Measurements from ENCODE around the gene CDKN2A. TPM values are rescaled to one million over a fixed set of nuclear protein-coding genes. Genes with fewer than 3 reads are reported as not detected.

The CDKN2A gene
- total and polyA plus RNA-seq, 5 donors from 2014 or later, result 9.6 to 22.5 (median 16.5) TPM

DNA sequence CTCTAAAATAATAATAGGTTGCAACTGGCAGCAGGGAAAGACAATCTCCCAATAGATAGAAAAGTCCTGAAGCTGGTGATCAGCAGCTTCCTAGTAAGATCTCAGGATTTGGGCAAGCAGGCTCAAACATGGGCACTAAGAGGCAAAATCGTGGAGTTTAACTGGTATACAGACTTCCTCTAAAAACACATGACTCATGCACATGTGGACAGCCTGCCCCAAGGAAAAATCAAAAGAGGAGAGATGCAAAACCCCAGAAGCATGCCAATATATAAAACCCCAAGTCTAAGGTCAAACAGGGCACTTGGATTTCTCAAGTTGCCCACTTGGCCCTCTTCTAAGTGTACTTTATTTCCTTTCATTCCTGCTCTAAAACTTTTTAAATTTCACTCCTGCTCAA, 62.8 kb downstream of the CDKN2A start:
- no peak for ATAC-seq (ENCODE audit: low read depth in 2 of 2)
- H3K27me3 ChIP-seq (ENCODE audit: control insufficient read depth, insufficient read depth, low read length), result no peaks in the 10 kb centered on the region
- Mint-ChIP-seq H3K27ac (peak overlapping the region in 1 of 3 donors; percentile 13), H3K27me3 (no peaks in the 10 kb centered on the region), H3K36me3 (peaks cover 17% of the 10 kb centered on the region), H3K9me3 (no peaks in the 10 kb centered on the region), H3K4me1 (peaks cover 0 to 5% (median 0%) of the 10 kb centered on the region in 4 donors), H3K4me3 (no peak overlapping the region)
- H3K36me3 ChIP-seq (ENCODE audit: control insufficient read depth, insufficient read depth, low read length), result no peaks in the 10 kb centered on the region
- H3K27ac ChIP-seq (ENCODE audit: insufficient read depth, low read length, poor library complexity, severe bottlenecking), result no peak overlapping the region
- DNase-seq, result no peak
- no peaks in the 10 kb centered on the region for H3K4me1 ChIP-seq (ENCODE audit: control insufficient read depth, insufficient read depth, low read length, poor library complexity, severe bottlenecking)
- no peak overlapping the region for H3K4me3 ChIP-seq (ENCODE audit: low read depth, low read length)
- H3K9me3 ChIP-seq (ENCODE audit: control insufficient read depth in 2 of 2, low read length in 2 of 2), result no peaks in the 10 kb centered on the region

DNA sequence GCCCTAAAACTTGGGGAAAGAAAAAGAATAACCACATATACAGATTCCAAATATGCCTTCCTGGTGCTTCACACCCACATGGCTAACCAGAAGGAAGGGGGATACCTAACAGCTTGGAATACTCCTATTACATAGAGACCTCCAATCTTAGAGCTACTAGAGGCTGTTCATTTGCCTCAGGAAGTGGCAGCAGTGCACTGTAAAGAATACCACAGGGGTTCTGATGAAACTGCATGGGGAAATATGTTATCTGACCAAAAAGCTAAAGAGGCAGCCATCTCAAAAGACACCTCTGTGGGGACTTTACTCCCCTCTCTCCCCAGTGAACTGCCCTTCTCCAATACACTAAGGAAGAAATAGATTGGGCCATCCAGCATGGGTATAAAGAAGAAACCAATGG, 66.4 kb downstream of the CDKN2A start:
- Mint-ChIP-seq H3K36me3 (peaks cover 17% of the 10 kb centered on the region), H3K27ac (no peak overlapping the region), H3K4me3 (no peak overlapping the region), H3K27me3 (no peaks in the 10 kb centered on the region), H3K9me3 (peaks cover 0 to 3% (median 0%) of the 10 kb centered on the region in 7 donors), H3K4me1 (peaks cover 0 to 8% (median 2%) of the 10 kb centered on the region in 4 donors)
- Histone ChIP-seq H3K4me1 (ENCODE audit: control insufficient read depth, insufficient read depth, low read length, poor library complexity, severe bottlenecking) (no peaks in the 10 kb centered on the region), H3K27ac (ENCODE audit: insufficient read depth, low read length, poor library complexity, severe bottlenecking) (no peak overlapping the region), H3K27me3 (ENCODE audit: control insufficient read depth, insufficient read depth, low read length) (no peaks in the 10 kb centered on the region), H3K4me3 (ENCODE audit: low read depth, low read length) (no peak overlapping the region), H3K9me3 (ENCODE audit: control insufficient read depth in 2 of 2, low read length in 2 of 2) (no peaks in the 10 kb centered on the region), H3K36me3 (ENCODE audit: control insufficient read depth, insufficient read depth, low read length) (no peaks in the 10 kb centered on the region)
- ATAC-seq (ENCODE audit: low read depth in 2 of 2) (no peak), DNase-seq (no peak)

DNA sequence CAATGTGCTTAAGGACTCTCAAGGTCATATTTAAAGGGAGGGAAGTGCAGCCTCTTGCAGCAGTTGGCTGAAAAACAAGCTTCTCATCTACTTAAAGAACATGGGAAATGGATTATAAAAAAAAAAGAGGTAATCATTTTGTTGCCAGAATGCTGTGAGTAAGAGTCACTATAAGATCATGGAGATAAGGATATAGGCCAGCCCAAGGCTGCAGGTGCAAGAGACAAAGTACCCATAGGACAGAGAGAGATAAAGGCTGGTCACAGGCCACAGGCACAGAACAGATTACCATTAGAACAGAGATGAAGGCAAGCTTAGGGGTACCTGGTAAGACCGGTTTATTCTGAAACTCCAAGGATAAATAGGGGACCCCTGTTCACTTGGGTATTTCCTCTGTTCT, 70.5 kb downstream of the CDKN2A start:
- Mint-ChIP-seq H3K27ac (no peak overlapping the region), H3K4me1 (peaks cover 19 to 33% (median 22%) of the 10 kb centered on the region in 4 donors), H3K27me3 (no peaks in the 10 kb centered on the region), H3K9me3 (peaks cover 0 to 9% (median 4%) of the 10 kb centered on the region in 7 donors), H3K36me3 (no peaks in the 10 kb centered on the region), H3K4me3 (no peak overlapping the region)
- no peak overlapping the region for H3K4me3 ChIP-seq (ENCODE audit: low read depth, low read length)
- H3K9me3 ChIP-seq (ENCODE audit: control insufficient read depth in 2 of 2, low read length in 2 of 2), result peaks cover 0 to 2% of the 10 kb centered on the region in 2 experiments
- H3K27ac ChIP-seq (ENCODE audit: insufficient read depth, low read length, poor library complexity, severe bottlenecking), result no peak overlapping the region
- no peaks in the 10 kb centered on the region for H3K36me3 ChIP-seq (ENCODE audit: control insufficient read depth, insufficient read depth, low read length)
- peaks cover 22% of the 10 kb centered on the region for H3K4me1 ChIP-seq (ENCODE audit: control insufficient read depth, insufficient read depth, low read length, poor library complexity, severe bottlenecking)
- no peaks in the 10 kb centered on the region for H3K27me3 ChIP-seq (ENCODE audit: control insufficient read depth, insufficient read depth, low read length)
- DNase-seq, result no peak
- no peak for ATAC-seq (ENCODE audit: low read depth in 2 of 2)

DNA sequence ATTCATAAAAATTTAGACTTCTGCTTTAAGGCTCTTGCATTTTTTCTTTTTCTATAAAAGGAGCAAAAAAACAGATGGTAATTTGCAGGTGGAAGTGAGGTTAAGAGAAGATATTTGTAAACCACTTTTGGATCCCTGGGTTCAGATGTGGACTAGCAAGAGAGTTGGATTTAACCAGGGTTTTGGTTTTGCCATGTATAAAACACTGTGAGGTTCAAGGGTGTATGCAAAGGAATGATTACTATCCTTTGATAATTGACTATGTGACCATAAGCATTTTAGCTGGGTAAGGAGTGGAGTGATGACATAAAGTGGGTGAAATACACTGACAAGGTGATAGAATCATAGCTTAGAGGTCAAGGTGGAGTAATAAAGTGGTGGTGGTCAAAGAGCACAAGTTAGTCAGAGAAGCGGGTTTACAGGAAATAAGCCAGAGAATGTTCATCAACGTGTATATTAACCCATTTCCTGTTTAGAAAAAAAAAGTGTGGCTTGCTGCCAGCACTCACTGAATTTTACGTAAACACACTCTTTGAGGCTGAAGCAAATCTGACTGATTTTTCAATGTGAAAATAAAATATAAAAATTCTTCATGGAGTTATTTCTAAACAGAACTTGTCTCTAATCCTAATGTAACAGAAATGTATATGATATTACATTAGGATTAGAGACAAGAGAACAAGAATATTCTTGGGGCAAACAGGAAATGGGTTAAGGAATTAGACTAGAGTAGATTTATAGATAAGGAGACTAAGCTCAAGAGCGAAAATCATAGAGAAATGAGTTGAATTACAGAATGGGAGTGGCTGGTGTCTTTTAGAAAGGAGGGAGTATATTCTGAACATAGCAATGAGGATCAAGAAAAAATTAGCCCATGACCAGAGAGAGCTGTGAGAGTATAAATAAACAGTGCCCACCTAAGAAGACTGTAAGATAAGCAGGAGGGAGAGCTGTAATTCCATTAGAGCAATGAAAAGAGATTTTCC, 74.5 kb downstream of the CDKN2A start:
- H3K4me1 Mint-ChIP-seq, result peaks cover 20 to 39% (median 28%) of the 10 kb centered on the region in 4 donors
- H3K36me3 ChIP-seq (ENCODE audit: control insufficient read depth, insufficient read depth, low read length), result no peaks in the 10 kb centered on the region
- peaks cover 5% of the 10 kb centered on the region for H3K36me3 Mint-ChIP-seq
- peak overlapping the region; percentile 63 to 93 (median 77) for H3K27ac Mint-ChIP-seq
- H3K27me3 ChIP-seq (ENCODE audit: control insufficient read depth, insufficient read depth, low read length), result no peaks in the 10 kb centered on the region
- peak overlapping the region; percentile 45 to 59 (median 48) for H3K4me3 Mint-ChIP-seq
- H3K27me3 Mint-ChIP-seq, result no peaks in the 10 kb centered on the region
- peak overlapping the region; percentile 60 for H3K27ac ChIP-seq (ENCODE audit: insufficient read depth, low read length, poor library complexity, severe bottlenecking)
- DNase-seq (peak; percentile 2 to 81 (median 73)), ATAC-seq (ENCODE audit: low read depth in 2 of 2) (peak; percentile 70)
- H3K4me3 ChIP-seq (ENCODE audit: low read depth, low read length), result peak overlapping the region; percentile 65
- peaks cover 23% of the 10 kb centered on the region for H3K4me1 ChIP-seq (ENCODE audit: control insufficient read depth, insufficient read depth, low read length, poor library complexity, severe bottlenecking)
- peaks cover 0 to 2% of the 10 kb centered on the region in 2 experiments for H3K9me3 ChIP-seq (ENCODE audit: control insufficient read depth in 2 of 2, low read length in 2 of 2)
- peaks cover 1 to 25% (median 16%) of the 10 kb centered on the region in 7 donors for H3K9me3 Mint-ChIP-seq

Other genes with a start within 250 kb of the CDKN2A start
- gene MTAP, start 191.8 kb downstream of the CDKN2A start, total RNA-seq, result 22.5 TPM
- gene MTAP, start 191.8 kb downstream of the CDKN2A start, polyA plus RNA-seq, result 10 to 100 TPM in 3 of 4 donors, 1 to 10 TPM in 1; 8.2 to 16.6 (median 14.7) TPM
- 0.99 TPM for gene CDKN2B-AS1, start 399 bp upstream of the CDKN2A start, total RNA-seq
- gene CDKN2B-AS1, start 399 bp upstream of the CDKN2A start, polyA plus RNA-seq, result 1 to 10 TPM in 1 of 4 donors, under 1 TPM in 1, not detected in 2; 0.36 to 1.1 TPM
- 1.4 TPM for gene CDKN2B, start 14.9 kb upstream of the CDKN2A start, total RNA-seq
- gene CDKN2B, start 14.9 kb upstream of the CDKN2A start, polyA plus RNA-seq, result 1 to 10 TPM in 1 of 4 donors, under 1 TPM in 3; 0.15 to 1.3 (median 0.29) TPM

Data from CD4-positive, CD25-positive, alpha-beta regulatory T cell (primary cell).